ENCODE measurements around the gene SLC43A3. TPM values are rescaled to one million over a fixed set of nuclear protein-coding genes. Genes with fewer than 3 reads are reported as not detected.

The SLC43A3 gene
- total and polyA plus RNA-seq, 2 of the 4 experiments (the other 2 are of a cell fraction) = 12.7 to 21.1 TPM

GRCh38 chr11:57475671-57476046 lies 48.7 kb upstream of the SLC43A3 start:
- intact Hi-C loops (cut with micrococcal nuclease) = no loop called here
- DNase-seq = no peak
- BruUV-seq (replicated peaks) = no TSS peak

More at GRCh38 chr11:57475671-57476046, 48.7 kb upstream of the SLC43A3 start:
- POLR2A ChIA-PET (ENCODE audit: unreplicated experiment) = no interaction called here
- no peak for ATAC-seq (ENCODE audit: low read depth)
- no peak overlapping the region for H4K5ac ChIP-seq (ENCODE audit: low read depth, low read length)
- no peak overlapping the region for H3K23ac ChIP-seq (ENCODE audit: low read depth, low read length)
- no peak overlapping the region for H3K9ac ChIP-seq (ENCODE audit: low read depth, low read length)
- H2AK9ac ChIP-seq (replicated peaks; ENCODE audit: low read depth, low read length, poor library complexity) = no peak overlapping the region
- CTCF ChIA-PET = interaction anchor here (1.5 kb wide), 1 partner anchor 17 kb away, joined by 7 read pairs; no protein-coding TSS in a partner anchor
- H3K18ac ChIP-seq (ENCODE audit: low read depth, low read length) = no peak overlapping the region
- H2BK120ac ChIP-seq (ENCODE audit: low read depth, low read length) = no peak overlapping the region
- H2AK5ac ChIP-seq (ENCODE audit: low read depth, low read length) = no peak overlapping the region
- H3K14ac ChIP-seq (replicated peaks; ENCODE audit: low read depth, low read length) = no peak overlapping the region
- no peaks in the 10 kb centered on the region for H3K4me1 ChIP-seq (ENCODE audit: control insufficient read depth, insufficient read depth, low read length)
- no peak overlapping the region for H2AFZ ChIP-seq (replicated peaks; ENCODE audit: low read length, poor library complexity)
- H3K9me3 ChIP-seq (ENCODE audit: control insufficient read depth, insufficient read depth, low read length) = no peaks in the 10 kb centered on the region
- in situ Hi-C loops (cut with MboI; ENCODE audit: low sequenced_read_pairs) (loop anchor here (25.0 kb wide), 1 partner anchor 1037 kb away; the partner anchor contains the start of gene OR5B21), dilution Hi-C loops (cut with HindIII; ENCODE audit: low sequenced_read_pairs, unreplicated experiment) (no loop called here)
- H2BK15ac ChIP-seq (ENCODE audit: low read depth, low read length) = no peak overlapping the region
- H3K4me3 ChIP-seq (ENCODE audit: insufficient read depth, low read depth, low read length) = no peak overlapping the region
- no peak overlapping the region for H4K91ac ChIP-seq (ENCODE audit: insufficient read depth, low read depth, low read length)
- H2BK20ac ChIP-seq (ENCODE audit: low read depth, low read length) = no peak overlapping the region
- H3K4me2 ChIP-seq (ENCODE audit: low read depth, low read length) = no peak overlapping the region
- no peak overlapping the region for H3K4ac ChIP-seq (ENCODE audit: low read depth, low read length)
- no peak overlapping the region for H3K56ac ChIP-seq (ENCODE audit: extremely low read depth, insufficient read depth, low read length)
- no peak for TF ChIP-seq RCOR1 (IDR thresholded peaks at IDR 0.05; ENCODE audit: insufficient replicate concordance, low read length)
- no peak overlapping the region for H2BK5ac ChIP-seq (ENCODE audit: low read depth, low read length, poor library complexity, severe bottlenecking)
- H3K79me1 ChIP-seq (ENCODE audit: low read depth in 1 of 2, low read length in 2 of 2) = no peaks in the 10 kb centered on the region
- H4K8ac ChIP-seq (ENCODE audit: low read depth in 2 of 2, low read length in 2 of 2) = no peak overlapping the region
- WGBS, 2 experiments (ENCODE audit: extremely low coverage in 2 of 2, insufficient read length in 1 of 2) = no CpG with 5 or more reads among the region's 5 CpGs
- H3K36me3 ChIP-seq (ENCODE audit: control insufficient read depth, insufficient read depth, low read length) = no peaks in the 10 kb centered on the region
- peaks cover 35% of the 10 kb centered on the region for H3K27me3 ChIP-seq (ENCODE audit: control insufficient read depth, insufficient read depth, low read length)
- H3K9me1 ChIP-seq (ENCODE audit: insufficient read depth, low read length) = no peaks in the 10 kb centered on the region
- no peak overlapping the region for H3K27ac ChIP-seq (ENCODE audit: insufficient read depth, low read length)
- H4K20me1 ChIP-seq (ENCODE audit: insufficient read depth, low read length) = no peaks in the 10 kb centered on the region; the same call in 1 of the 2 replicates

Measured in IMR-90 (cell line).